Skeletal muscle satellite cell (primary cell): Measurements from ENCODE around the gene LAMA4.
"Not testable (repeated sequence)": the region's sequence is repeated elsewhere in the genome, so short reads cannot be mapped to it uniquely, and the experiment has no call there.

Experiments used
- H3K27me3 ChIP-seq: 2 replicates; pipeline ENCODE4 v1.7.0; 2013; ENCODE audit warnings: low read length; ENCODE audit not compliant: control insufficient read depth, insufficient read depth
- H3K36me3 ChIP-seq: 2 replicates; pipeline ENCODE4 v1.7.0; 2013; ENCODE audit warnings: mild to moderate bottlenecking, control low read depth, low read length; ENCODE audit not compliant: insufficient read depth
- H3K4me1 ChIP-seq: 2 replicates; pipeline ENCODE4 v1.7.0; 2013; ENCODE audit warnings: low read length; ENCODE audit not compliant: control insufficient read depth, insufficient read depth
- H3K4me2 ChIP-seq: 2 replicates; pipeline ENCODE4 v1.7.0; 2013; ENCODE audit warnings: mild to moderate bottlenecking, low read length
- H3K4me3 ChIP-seq: 2 replicates; pipeline ENCODE4 v1.7.0; 2013; ENCODE audit warnings: low read length
- H3K9ac ChIP-seq: 2 replicates; pipeline ENCODE4 v1.7.0; 2013; ENCODE audit warnings: mild to moderate bottlenecking, low read depth, low read length, moderate library complexity
- H3K9me3 ChIP-seq: replicated peaks from 2 replicates; pipeline ENCODE4 v1.7.0; 2013; ENCODE audit warnings: mild to moderate bottlenecking, control low read depth, low read length

The LAMA4 gene

GRCh38 chr6:112205427-112206109 is 48.8 kb downstream of the LAMA4 start:
- peak overlapping the region; percentile 15 for H3K4me3 ChIP-seq
- no peaks in the 10 kb centered on the region for H3K9me3 ChIP-seq
- H3K4me2 ChIP-seq, result no peak overlapping the region
- no peak overlapping the region for H3K9ac ChIP-seq
- no peaks in the 10 kb centered on the region for H3K27me3 ChIP-seq
- peaks cover 48% of the 10 kb centered on the region for H3K4me1 ChIP-seq
- H3K36me3 ChIP-seq, result no peaks in the 10 kb centered on the region

- no peak overlapping the region for H3K4me3 ChIP-seq
- peaks cover 48% of the 10 kb centered on the region for H3K4me1 ChIP-seq
- H3K9ac ChIP-seq, result peak overlapping the region; percentile 30
- H3K4me2 ChIP-seq, result peak overlapping the region; percentile 26
- H3K9me3 ChIP-seq, result no peaks in the 10 kb centered on the region
- no peaks in the 10 kb centered on the region for H3K36me3 ChIP-seq
- H3K27me3 ChIP-seq, result no peaks in the 10 kb centered on the region
Measured at GRCh38 chr6:112204350-112204706, 50.0 kb downstream of the LAMA4 start.

- Histone ChIP-seq H3K9me3 (no peaks in the 10 kb centered on the region), H3K4me3 (no peak overlapping the region), H3K4me1 (peaks cover 48% of the 10 kb centered on the region), H3K36me3 (no peaks in the 10 kb centered on the region), H3K27me3 (no peaks in the 10 kb centered on the region), H3K4me2 (peak overlapping the region; percentile 35), H3K9ac (peak overlapping the region; percentile 52)
Measured at GRCh38 chr6:112203577-112204349, 50.6 kb downstream of the LAMA4 start.

GRCh38 chr6:112202639-112203341 is 51.6 kb downstream of the LAMA4 start:
- no peaks in the 10 kb centered on the region for H3K36me3 ChIP-seq
- peak overlapping the region; percentile 35 for H3K4me2 ChIP-seq
- H3K9ac ChIP-seq, result peak overlapping the region; percentile 52
- H3K4me3 ChIP-seq, result peak overlapping the region; percentile 1
- no peaks in the 10 kb centered on the region for H3K9me3 ChIP-seq
- peaks cover 48% of the 10 kb centered on the region for H3K4me1 ChIP-seq
- no peaks in the 10 kb centered on the region for H3K27me3 ChIP-seq

- H3K36me3 ChIP-seq, H3K9me3 ChIP-seq, H3K4me2 ChIP-seq, H3K27me3 ChIP-seq, H3K4me3 ChIP-seq, H3K9ac ChIP-seq: not testable (repeated sequence)
- peaks cover 36% of the 10 kb centered on the region for H3K4me1 ChIP-seq
Measured at GRCh38 chr6:112200185-112200914, 54.0 kb downstream of the LAMA4 start.

GRCh38 chr6:112199001-112199403 is 55.4 kb downstream of the LAMA4 start:
- Histone ChIP-seq H3K4me3 (no peak overlapping the region), H3K36me3 (no peaks in the 10 kb centered on the region), H3K9ac (no peak overlapping the region), H3K4me2 (no peak overlapping the region), H3K9me3 (no peaks in the 10 kb centered on the region), H3K4me1 (peaks cover 23% of the 10 kb centered on the region), H3K27me3 (no peaks in the 10 kb centered on the region)

GRCh38 chr6:112198582-112198981 is 55.8 kb downstream of the LAMA4 start:
- Histone ChIP-seq H3K36me3 (no peaks in the 10 kb centered on the region), H3K4me3 (no peak overlapping the region), H3K4me2 (no peak overlapping the region), H3K27me3 (no peaks in the 10 kb centered on the region), H3K9me3 (no peaks in the 10 kb centered on the region), H3K4me1 (peaks cover 20% of the 10 kb centered on the region), H3K9ac (no peak overlapping the region)

GRCh38 chr6:112197636-112198035 is 56.7 kb downstream of the LAMA4 start:
- H3K36me3 ChIP-seq, result no peaks in the 10 kb centered on the region
- H3K4me2 ChIP-seq, result no peak overlapping the region
- no peak overlapping the region for H3K9ac ChIP-seq
- no peak overlapping the region for H3K4me3 ChIP-seq
- no peaks in the 10 kb centered on the region for H3K9me3 ChIP-seq
- peaks cover 10% of the 10 kb centered on the region for H3K4me1 ChIP-seq
- no peaks in the 10 kb centered on the region for H3K27me3 ChIP-seq

- H3K27me3 ChIP-seq, result no peaks in the 10 kb centered on the region
- H3K4me2 ChIP-seq, result no peak overlapping the region
- H3K36me3 ChIP-seq, result no peaks in the 10 kb centered on the region
- H3K4me3 ChIP-seq, result no peak overlapping the region
- no peaks in the 10 kb centered on the region for H3K4me1 ChIP-seq
- no peaks in the 10 kb centered on the region for H3K9me3 ChIP-seq
- no peak overlapping the region for H3K9ac ChIP-seq
Measured at GRCh38 chr6:112196306-112196705, 58.1 kb downstream of the LAMA4 start.

GRCh38 chr6:112195166-112195565 is 59.2 kb downstream of the LAMA4 start:
- no peak overlapping the region for H3K9ac ChIP-seq
- H3K4me2 ChIP-seq, result no peak overlapping the region
- H3K27me3 ChIP-seq, result no peaks in the 10 kb centered on the region
- no peaks in the 10 kb centered on the region for H3K4me1 ChIP-seq
- no peaks in the 10 kb centered on the region for H3K9me3 ChIP-seq
- no peaks in the 10 kb centered on the region for H3K36me3 ChIP-seq
- no peak overlapping the region for H3K4me3 ChIP-seq

GRCh38 chr6:112194511-112194910 is 59.9 kb downstream of the LAMA4 start:
- H3K4me2 ChIP-seq, result no peak overlapping the region
- no peaks in the 10 kb centered on the region for H3K27me3 ChIP-seq
- peaks cover under 1% of the 10 kb centered on the region for H3K4me1 ChIP-seq
- H3K36me3 ChIP-seq, result no peaks in the 10 kb centered on the region
- H3K9me3 ChIP-seq, result no peaks in the 10 kb centered on the region
- no peak overlapping the region for H3K9ac ChIP-seq
- no peak overlapping the region for H3K4me3 ChIP-seq
